Mesenchymal stem cell (in vitro differentiated cells and primary cell): ENCODE measurements around the gene MTMR12.

Experiments used
- DNase-seq: peaks from one replicate; pipeline ENCODE4 v3.0.0-alpha.2; 2013
- H2AFZ ChIP-seq: one replicate; pipeline ENCODE4 v1.6.1; 2013; ENCODE audit warnings: low read depth, mild to moderate bottlenecking, control low read depth, inconsistent platforms, low read length, moderate library complexity
- H2AK5ac ChIP-seq: 2 replicates; pipeline ENCODE4 v1.6.1; 2013; ENCODE audit warnings: low read length, moderate library complexity, mild to moderate bottlenecking, inconsistent platforms; ENCODE audit not compliant: severe bottlenecking
- H2BK120ac ChIP-seq: one replicate; pipeline ENCODE4 v1.6.1; 2013; ENCODE audit warnings: low read depth, mild to moderate bottlenecking, inconsistent platforms, low read length, moderate library complexity
- H2BK12ac ChIP-seq, 2 experiments: one replicate each; pipeline ENCODE4 v1.6.1; 2013; ENCODE audit warnings: inconsistent platforms in 2 of 2, low read length in 2 of 2, mild to moderate bottlenecking in 2 of 2, moderate library complexity in 2 of 2, control low read depth in 1 of 2
- H2BK15ac ChIP-seq: one replicate; pipeline ENCODE4 v1.6.1; 2013; ENCODE audit warnings: mild to moderate bottlenecking, low read depth, inconsistent platforms; ENCODE audit not compliant: poor library complexity, severe bottlenecking
- H2BK5ac ChIP-seq: 2 replicates; pipeline ENCODE4 v1.6.1; 2013; ENCODE audit warnings: low read depth, mild to moderate bottlenecking, low read length, control low read depth, inconsistent platforms; ENCODE audit not compliant: poor library complexity, severe bottlenecking
- H3K14ac ChIP-seq, 2 experiments: one replicate each; pipeline ENCODE4 v1.6.1; 2013; ENCODE audit warnings: inconsistent platforms in 2 of 2, low read length in 2 of 2, control low read depth in 1 of 2, mild to moderate bottlenecking in 1 of 2, moderate library complexity in 1 of 2
- H3K18ac ChIP-seq, 2 experiments: one replicate each; pipeline ENCODE4 v1.6.1; 2013; ENCODE audit warnings: inconsistent platforms in 2 of 2, low read length in 2 of 2, control low read depth in 1 of 2, low read depth in 1 of 2, mild to moderate bottlenecking in 1 of 2
- H3K23ac ChIP-seq, 2 experiments: one replicate each; pipeline ENCODE4 v1.6.1; 2013; ENCODE audit warnings: inconsistent platforms in 2 of 2, low read length in 2 of 2, mild to moderate bottlenecking in 2 of 2, moderate library complexity in 2 of 2, control low read depth in 1 of 2
- H3K27ac ChIP-seq: 2 replicates; pipeline ENCODE4 v1.5.1; 2013; ENCODE audit warnings: mild to moderate bottlenecking, moderate library complexity, low read length, control low read depth, inconsistent platforms; ENCODE audit not compliant: poor library complexity, severe bottlenecking
- H3K27me3 ChIP-seq, 2 experiments: 2 replicates each; pipeline versions ENCODE4 v1.6.1 to v1.7.0; 2013; ENCODE audit warnings: low read length in 2 of 2, mild to moderate bottlenecking in 2 of 2, moderate library complexity in 2 of 2, control low read depth in 1 of 2, inconsistent platforms in 1 of 2; ENCODE audit not compliant: control insufficient read depth in 1 of 2, insufficient read depth in 1 of 2
- H3K36me3 ChIP-seq, 2 experiments: 2 replicates each; pipeline versions ENCODE4 v1.6.1 to v1.7.0; 2013; ENCODE audit warnings: low read length in 2 of 2, control low read depth in 1 of 2, inconsistent platforms in 1 of 2, low read depth in 1 of 2, mild to moderate bottlenecking in 1 of 2; ENCODE audit not compliant: insufficient read depth in 2 of 2, control insufficient read depth in 1 of 2
- H3K4ac ChIP-seq, 2 experiments: one replicate each; pipeline ENCODE4 v1.6.1; 2013; ENCODE audit warnings: inconsistent platforms in 2 of 2, low read length in 2 of 2, mild to moderate bottlenecking in 2 of 2, moderate library complexity in 2 of 2, control low read depth in 1 of 2, low read depth in 1 of 2
- H3K4me1 ChIP-seq: 2 replicates; pipeline ENCODE4 v1.6.1; 2013; ENCODE audit warnings: low read depth, low read length, control low read depth; ENCODE audit not compliant: control insufficient read depth, insufficient read depth
- H3K4me2 ChIP-seq: 2 replicates; pipeline ENCODE4 v1.6.1; 2013; ENCODE audit warnings: low read length, mild to moderate bottlenecking, inconsistent platforms; ENCODE audit not compliant: poor library complexity, severe bottlenecking
- H3K4me3 ChIP-seq, 2 experiments: 2 replicates each; pipeline versions ENCODE4 v1.5.1 to v1.7.0; 2013; ENCODE audit warnings: low read length in 2 of 2, mild to moderate bottlenecking in 2 of 2, control low read depth in 1 of 2, low read depth in 1 of 2; ENCODE audit not compliant: insufficient read depth in 1 of 2
- H3K79me1 ChIP-seq: replicated peaks from 2 replicates; pipeline ENCODE4 v1.6.1; 2013; ENCODE audit warnings: mild to moderate bottlenecking, control low read depth, low read length, inconsistent platforms; ENCODE audit not compliant: poor library complexity, severe bottlenecking
- H3K9ac ChIP-seq: 2 replicates; pipeline ENCODE4 v1.7.0; 2013; ENCODE audit warnings: mild to moderate bottlenecking, low read length, moderate library complexity
- H3K9me3 ChIP-seq: 2 replicates; pipeline ENCODE4 v1.7.0; 2013; ENCODE audit warnings: mild to moderate bottlenecking, low read length; ENCODE audit not compliant: control insufficient read depth
- H4K8ac ChIP-seq: one replicate; pipeline ENCODE4 v1.6.1; 2013; ENCODE audit warnings: inconsistent platforms, mild to moderate bottlenecking, low read length, moderate library complexity
- H4K91ac ChIP-seq: one replicate; pipeline ENCODE4 v1.6.1; 2013; ENCODE audit warnings: mild to moderate bottlenecking, low read length, inconsistent platforms
- WGBS: methylation state at CpG from one replicate; pipeline ENCODE4 v1.1.7; 2013; ENCODE audit warnings: mixed read lengths; 5-methylcytosine and 5-hydroxymethylcytosine counted together

Gene MTMR12

DNA sequence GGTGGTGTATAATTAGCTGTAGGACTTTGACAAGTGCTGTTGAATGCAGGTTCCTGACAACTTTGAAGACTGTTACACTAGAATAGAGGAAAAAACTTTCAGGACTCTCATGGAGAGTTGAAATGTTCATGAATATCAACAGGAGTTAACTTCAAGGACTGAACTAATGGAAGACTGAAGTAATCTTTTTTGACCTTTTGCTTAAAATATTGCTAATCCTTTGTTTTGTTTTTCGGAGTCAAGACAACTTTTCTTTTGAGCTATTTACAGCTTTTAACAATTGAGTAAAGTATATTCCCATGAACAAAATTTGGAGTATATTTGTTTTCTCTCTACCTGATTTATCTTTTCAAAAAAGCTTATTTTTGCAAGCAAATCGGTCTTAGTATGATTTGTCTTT is 34.1 kb upstream of the MTMR12 start:
- H2AFZ ChIP-seq, result no peak overlapping the region
- H3K9ac ChIP-seq, result no peak overlapping the region
- H3K23ac ChIP-seq, result no peak overlapping the region
- no peaks in the 10 kb centered on the region for H3K79me1 ChIP-seq
- H3K14ac ChIP-seq, result no peak overlapping the region
- H2BK15ac ChIP-seq, result no peak overlapping the region
- H4K91ac ChIP-seq, result no peak overlapping the region
- H3K18ac ChIP-seq, result no peak overlapping the region
- H3K9me3 ChIP-seq, result peaks cover 17% of the 10 kb centered on the region
- no peak overlapping the region for H2AK5ac ChIP-seq
- H3K4me1 ChIP-seq, result no peaks in the 10 kb centered on the region
- H2BK12ac ChIP-seq, result no peak overlapping the region
- H3K4me3 ChIP-seq, result no peak overlapping the region
- no peak overlapping the region for H2BK120ac ChIP-seq
- DNase-seq, result no peak
- no peak overlapping the region for H4K8ac ChIP-seq
- WGBS, result no CpG with 5 or more reads among the region's 2 CpGs
- H3K36me3 ChIP-seq, result no peaks in the 10 kb centered on the region
- H3K27me3 ChIP-seq, result no peaks in the 10 kb centered on the region
- H3K4me2 ChIP-seq, result no peak overlapping the region
- H2BK5ac ChIP-seq, result no peak overlapping the region
- no peak overlapping the region for H3K27ac ChIP-seq
- no peak overlapping the region for H3K4ac ChIP-seq

DNA sequence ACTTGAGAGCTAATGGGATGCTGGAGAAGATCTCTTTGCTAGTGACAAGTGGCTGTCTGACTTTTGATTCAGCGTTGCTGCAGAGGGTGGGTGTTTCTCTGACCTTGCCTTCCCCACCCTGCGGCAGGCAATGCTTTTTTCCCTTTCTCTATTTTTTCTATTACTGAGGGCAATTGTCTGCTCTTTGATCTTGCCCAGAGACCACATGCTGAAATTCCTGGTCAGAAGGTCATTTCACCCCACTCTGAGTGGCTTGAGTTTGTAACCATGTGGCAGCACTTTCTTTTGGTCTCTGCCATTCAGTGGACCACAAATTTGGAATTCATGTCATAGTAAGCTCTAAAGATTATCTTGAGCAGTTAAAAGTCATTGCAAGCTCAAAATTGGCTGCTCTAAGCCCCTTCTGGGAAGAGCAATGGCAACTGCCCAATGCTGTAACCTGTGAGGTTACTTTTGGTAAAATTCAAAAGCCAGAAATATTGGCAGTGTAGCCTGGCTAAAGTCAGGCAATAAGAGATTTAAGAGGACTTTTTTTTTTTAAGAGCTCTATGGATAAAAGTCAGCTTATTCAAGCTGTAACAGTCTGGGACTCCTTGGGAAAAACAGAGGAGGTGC is 30.4 kb upstream of the MTMR12 start:
- WGBS, result 97% methylated on average over 2 of the region's 2 CpGs
- Histone ChIP-seq H2BK12ac (no peak overlapping the region), H3K4me3 (no peak overlapping the region), H2AFZ (no peak overlapping the region), H2AK5ac (no peak overlapping the region), H3K27me3 (no peaks in the 10 kb centered on the region), H4K91ac (no peak overlapping the region), H3K14ac (no peak overlapping the region), H3K9ac (no peak overlapping the region), H3K36me3 (no peaks in the 10 kb centered on the region), H3K23ac (no peak overlapping the region), H3K18ac (no peak overlapping the region), H3K27ac (no peak overlapping the region), H3K4me1 (no peaks in the 10 kb centered on the region), H2BK5ac (no peak overlapping the region), H3K9me3 (peaks cover 34% of the 10 kb centered on the region), H3K4me2 (no peak overlapping the region), H2BK120ac (no peak overlapping the region), H4K8ac (no peak overlapping the region), H3K79me1 (no peaks in the 10 kb centered on the region), H3K4ac (no peak overlapping the region), H2BK15ac (no peak overlapping the region)
- no peak for DNase-seq

DNA sequence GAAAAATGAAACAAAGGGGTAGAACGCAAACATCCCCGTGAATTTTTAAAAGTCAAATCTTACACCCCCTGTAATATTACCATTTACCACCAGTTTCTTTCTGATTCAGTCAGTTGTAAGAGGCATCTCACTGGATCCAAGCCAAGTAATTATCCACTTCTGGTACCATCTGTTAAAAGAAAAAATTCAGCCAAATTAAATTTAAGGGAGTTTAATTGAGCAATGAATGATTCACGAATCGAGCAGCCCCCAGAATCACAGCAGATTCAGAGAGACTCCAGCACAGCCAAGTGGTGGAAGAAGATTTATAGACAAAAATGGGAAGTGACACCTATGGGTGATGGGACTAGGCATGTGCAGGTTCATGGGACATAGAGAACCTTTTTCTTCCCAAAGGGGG is 29.9 kb upstream of the MTMR12 start:
- WGBS, result 69% methylated on average over 4 of the region's 4 CpGs
- Histone ChIP-seq H3K4ac (no peak overlapping the region), H2AK5ac (no peak overlapping the region), H2BK15ac (no peak overlapping the region), H4K8ac (no peak overlapping the region), H3K14ac (no peak overlapping the region), H2BK120ac (no peak overlapping the region), H2BK5ac (no peak overlapping the region), H3K79me1 (no peaks in the 10 kb centered on the region), H3K18ac (no peak overlapping the region), H3K36me3 (no peaks in the 10 kb centered on the region), H3K27me3 (no peaks in the 10 kb centered on the region), H3K23ac (no peak overlapping the region), H3K4me1 (no peaks in the 10 kb centered on the region), H4K91ac (no peak overlapping the region), H3K9ac (no peak overlapping the region), H2BK12ac (no peak overlapping the region), H3K4me2 (no peak overlapping the region), H3K27ac (no peak overlapping the region), H3K4me3 (no peak overlapping the region), H2AFZ (no peak overlapping the region), H3K9me3 (peaks cover 33% of the 10 kb centered on the region)
- no peak for DNase-seq

DNA sequence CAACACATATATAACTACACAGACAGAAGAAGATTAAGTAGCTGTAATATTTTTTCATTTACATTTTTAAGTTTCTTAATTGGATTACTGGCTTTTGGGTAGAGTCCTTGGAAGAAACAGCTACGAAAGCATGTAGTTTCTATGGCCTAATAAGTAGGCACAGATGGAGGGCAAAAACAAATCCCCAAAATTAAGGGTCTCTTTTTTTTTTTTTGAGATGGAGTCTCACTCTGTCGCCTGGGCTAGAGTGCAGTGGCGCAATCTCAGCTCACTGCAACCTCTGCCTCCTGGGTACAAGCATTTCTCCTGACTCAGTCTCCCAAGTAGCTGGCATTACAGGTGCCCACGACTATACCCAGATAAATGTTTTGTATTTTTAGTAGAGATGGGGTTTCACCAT is 27.1 kb upstream of the MTMR12 start:
- 77% methylated on average over 3 of the region's 4 CpGs for WGBS
- H3K4me1 ChIP-seq, result no peaks in the 10 kb centered on the region

More for the DNA sequence above, 27.1 kb upstream of the MTMR12 start:
- Histone ChIP-seq H4K91ac (no peak overlapping the region), H2AFZ (no peak overlapping the region), H3K4me3 (no peak overlapping the region), H3K27me3 (no peaks in the 10 kb centered on the region), H2AK5ac (no peak overlapping the region), H4K8ac (no peak overlapping the region), H3K18ac (no peak overlapping the region), H2BK12ac (no peak overlapping the region), H3K14ac (no peak overlapping the region), H2BK120ac (no peak overlapping the region), H2BK15ac (no peak overlapping the region), H3K9ac (no peak overlapping the region), H3K27ac (no peak overlapping the region), H2BK5ac (no peak overlapping the region), H3K23ac (no peak overlapping the region), H3K36me3 (no peaks in the 10 kb centered on the region), H3K79me1 (no peaks in the 10 kb centered on the region), H3K4ac (no peak overlapping the region), H3K4me2 (no peak overlapping the region), H3K9me3 (peaks cover 28% of the 10 kb centered on the region)
- DNase-seq, result no peak
